B cell (primary cell): ENCODE measurements around the gene TMEM82. TPM values are rescaled to one million over a fixed set of nuclear protein-coding genes. Genes with fewer than 3 reads are reported as not detected.

Experiments used
- ATAC-seq: fragments of 200-7000 bp; cut with Tn5 transposase; one replicate; pipeline ENCODE4 v1.10.0; 2021; ENCODE audit warnings: low read depth, mild to moderate bottlenecking, moderate number of reproducible peaks, moderate library complexity
- CTCF ChIA-PET: fragments of 350-600 bp; sonication (Branson Sonifier 250); formaldehyde crosslinking; loops from one replicate; lab custom pipeline; 2021; ENCODE audit warnings: antibody characterized with exemption, inconsistent platforms; lab: Charles Lee
- POLR2A ChIA-PET: fragments of 350-600 bp; sonication (Branson Sonifier 250); formaldehyde crosslinking; loops from one replicate; lab custom pipeline; 2021; ENCODE audit warnings: antibody characterized with exemption; lab: Charles Lee
- DNase-seq: peaks from one replicate; pipeline ENCODE4 v3.0.0; 2013
- H2AFZ ChIP-seq: 2 replicates; pipeline ENCODE4 v1.6.1; 2012; ENCODE audit warnings: mild to moderate bottlenecking, low read depth, low read length; ENCODE audit not compliant: insufficient read depth, poor library complexity, severe bottlenecking
- H3K27ac ChIP-seq, 2 donors: 1 replicate in 1 of 2; 2 replicates in 1 of 2; pipeline ENCODE4 v1.5.1; 2012 to 2013; ENCODE audit warnings: low read length in 2 of 2, mild to moderate bottlenecking in 2 of 2, moderate library complexity in 1 of 2
- H3K27me3 ChIP-seq, 4 experiments: fragments of 200-600 bp in 1 of 4; sonication (generic) in 1 of 4; replicated peaks in 1 of 4; 1 replicate in 2 of 4; 2 replicates in 2 of 4; pipeline versions ENCODE4 v1.6.1 to v1.7.0; 2013 to 2016; ENCODE audit warnings: low read length in 3 of 4, mild to moderate bottlenecking in 2 of 4, mixed read lengths in 1 of 4, moderate library complexity in 1 of 4; ENCODE audit not compliant: insufficient read depth in 4 of 4, control insufficient read depth in 3 of 4; ENCODE audit errors: control extremely low read depth in 1 of 4
- H3K36me3 ChIP-seq, 2 experiments: replicated peaks in 1 of 2; 1 replicate in 1 of 2; 2 replicates in 1 of 2; pipeline versions ENCODE4 v1.6.1 to v1.7.1; 2013; ENCODE audit warnings: low read length in 1 of 2; ENCODE audit not compliant: insufficient read depth in 2 of 2, control insufficient read depth in 1 of 2; ENCODE audit errors: control extremely low read depth in 1 of 2, extremely low read depth in 1 of 2
- H3K4me1 ChIP-seq, 2 donors: fragments of 200-600 bp in 1 of 2; sonication (generic) in 1 of 2; 1 replicate in 1 of 2; 2 replicates in 1 of 2; pipeline versions ENCODE4 v1.5.1 to v1.6.1; 2013 to 2017; ENCODE audit warnings: low read length in 2 of 2; ENCODE audit not compliant: control insufficient read depth in 2 of 2, insufficient read depth in 2 of 2
- H3K4me2 ChIP-seq: replicated peaks from 2 replicates; pipeline ENCODE3; 2012; ENCODE audit warnings: mild to moderate bottlenecking, low read depth, low read length; ENCODE audit not compliant: poor library complexity, severe bottlenecking
- H3K4me3 ChIP-seq, 5 experiments: fragments of 200-600 bp in 1 of 5; sonication (generic) in 1 of 5; 1 replicate in 3 of 5; 2 replicates in 2 of 5; pipeline versions ENCODE4 v1.5.1 to v1.7.0; 2011 to 2016; ENCODE audit warnings: low read length in 4 of 5, mild to moderate bottlenecking in 4 of 5, low read depth in 2 of 5, control low read depth in 1 of 5, moderate library complexity in 1 of 5; ENCODE audit not compliant: insufficient read depth in 1 of 5; ENCODE audit errors: control extremely low read depth in 1 of 5, extremely low read depth in 1 of 5
- H3K79me2 ChIP-seq: fragments of 200-600 bp; sonication (generic); one replicate; pipeline ENCODE4 v1.6.0; 2016; ENCODE audit warnings: low read length; ENCODE audit not compliant: control insufficient read depth, insufficient read depth
- H3K9ac ChIP-seq: fragments of 200-600 bp; sonication (generic); 2 replicates; pipeline ENCODE4 v1.6.1; 2017; ENCODE audit warnings: mild to moderate bottlenecking, low read length, moderate library complexity
- H3K9me3 ChIP-seq, 3 donors: one replicate each; pipeline versions ENCODE4 v1.6.1 to v1.7.1; 2013; ENCODE audit warnings: low read length in 2 of 3; ENCODE audit not compliant: control insufficient read depth in 2 of 3, insufficient read depth in 1 of 3; ENCODE audit errors: control extremely low read depth in 1 of 3
- H4K20me1 ChIP-seq: 2 replicates; pipeline ENCODE4 v1.6.0; 2012; ENCODE audit warnings: mild to moderate bottlenecking, low read length; ENCODE audit not compliant: insufficient read depth, control insufficient read depth, poor library complexity, severe bottlenecking
- H3K27ac Mint-ChIP-seq: one replicate; pipeline ENCODE4 v1.8.0; 2021; ENCODE audit warnings: mixed read lengths
- H3K27me3 Mint-ChIP-seq: one replicate; pipeline ENCODE4 v1.8.0; 2021; ENCODE audit warnings: mixed read lengths
- H3K4me1 Mint-ChIP-seq: one replicate; pipeline ENCODE4 v1.8.0; 2021; ENCODE audit warnings: mixed read lengths
- H3K4me3 Mint-ChIP-seq: one replicate; pipeline ENCODE4 v1.8.0; 2021; ENCODE audit warnings: mixed read lengths
- H3K9me3 Mint-ChIP-seq: one replicate; pipeline ENCODE4 v1.8.0; 2022; ENCODE audit warnings: mixed read lengths; ENCODE audit not compliant: insufficient read depth
- CTCF ChIP-seq: fragments of 200-600 bp; IDR thresholded peaks from one replicate; pipeline ENCODE4 v1.8.0; 2022; ENCODE audit warnings: antibody characterized with exemption, mild to moderate bottlenecking
- EZH2 ChIP-seq: IDR thresholded peaks from 2 replicates; pipeline ENCODE4 v1.6.1; 2012; ENCODE audit warnings: borderline replicate concordance, low read depth, mild to moderate bottlenecking, moderate library complexity, low read length; ENCODE audit not compliant: insufficient read depth, poor library complexity, severe bottlenecking
- WGBS: methylation state at CpG from one replicate; pipeline ENCODE4 v1.1.5; 2013; ENCODE audit warnings: missing lambda C conversion rate; ENCODE audit not compliant: insufficient coverage; 5-methylcytosine and 5-hydroxymethylcytosine counted together
- intact Hi-C: fragments of 100-400 bp; cut with micrococcal nuclease; formaldehyde crosslinking; loops from one replicate; pipeline ENCODE4 v1.10.0; 2022
- polyA plus RNA-seq: library from polyadenylated mRNA; depleted of rRNA; stranded (reverse); fragments of >200 nt; gene quantifications from 2 replicates; pipeline ENCODE4 v1.2.3, GENCODE V29; 2012
- total RNA-seq, 2 donors: library from RNA; stranded (reverse); fragments of 120-200 nt in 1 of 2; gene quantifications; 1 replicate in 1 of 2; 2 replicates in 1 of 2; pipeline versions ENCODE4 v1.2.3 to v1.2.4, GENCODE V29; 2013 to 2022

The TMEM82 gene
- total and polyA plus RNA-seq, 2 donors (not counting 1 experiment from before 2014, with no cell fraction given) = not detected

GRCh38 chr1:15703562-15703961 is 38.7 kb upstream of the TMEM82 start:
- H3K27me3 Mint-ChIP-seq = no peaks in the 10 kb centered on the region
- intact Hi-C loops = no loop called here
- DNase-seq (no peak), ATAC-seq (no peak)
- TF ChIP-seq EZH2 (no peak), CTCF (no peak)
- no peaks in the 10 kb centered on the region for H3K27me3 ChIP-seq
- H4K20me1 ChIP-seq = peaks cover 76% of the 10 kb centered on the region
- H3K9me3 ChIP-seq = no peaks in the 10 kb centered on the region
- H3K36me3 ChIP-seq = peaks cover 3 to 18% of the 10 kb centered on the region in 2 experiments
- no peaks in the 10 kb centered on the region for H3K9me3 Mint-ChIP-seq
- ChIA-PET CTCF (interaction anchor here (0.5 kb wide), 1 partner anchor 582 kb away, joined by 3 read pairs; no protein-coding TSS in a partner anchor), POLR2A (no interaction called here)
- no peak overlapping the region for H3K27ac Mint-ChIP-seq
- no peak overlapping the region for H3K4me2 ChIP-seq
- no peak overlapping the region for H3K9ac ChIP-seq
- WGBS = 97% methylated on average over 9 of the region's 9 CpGs
- no peak overlapping the region for H2AFZ ChIP-seq
- H3K4me1 ChIP-seq = peaks cover 6 to 17% of the 10 kb centered on the region in 2 donors
- H3K79me2 ChIP-seq = peaks cover 95% of the 10 kb centered on the region
- H3K4me3 Mint-ChIP-seq = no peak overlapping the region
- no peak overlapping the region for H3K4me3 ChIP-seq
- no peak overlapping the region for H3K27ac ChIP-seq
- peaks cover 35% of the 10 kb centered on the region for H3K4me1 Mint-ChIP-seq

GRCh38 chr1:15704526-15705183 is 37.6 kb upstream of the TMEM82 start:
- Mint-ChIP-seq H3K9me3 (no peaks in the 10 kb centered on the region), H3K4me3 (no peak overlapping the region), H3K27me3 (no peaks in the 10 kb centered on the region), H3K4me1 (peaks cover 34% of the 10 kb centered on the region), H3K27ac (no peak overlapping the region)
- Histone ChIP-seq H3K27ac (no peak overlapping the region), H3K9me3 (no peaks in the 10 kb centered on the region), H3K4me2 (no peak overlapping the region), H3K9ac (no peak overlapping the region), H3K4me3 (no peak overlapping the region), H3K4me1 (peaks cover 3 to 12% of the 10 kb centered on the region in 2 donors), H3K27me3 (no peaks in the 10 kb centered on the region), H3K36me3 (peaks cover 3 to 18% of the 10 kb centered on the region in 2 experiments), H2AFZ (no peak overlapping the region), H4K20me1 (peaks cover 86% of the 10 kb centered on the region), H3K79me2 (peaks cover 100% of the 10 kb centered on the region)
- WGBS = 96% methylated on average over 15 of the region's 17 CpGs
- POLR2A ChIA-PET = interaction anchor here (0.6 kb wide), 1 partner anchor 37 kb away, joined by 5 read pairs; no protein-coding TSS in a partner anchor
- ATAC-seq (no peak), DNase-seq (no peak)
- CTCF ChIA-PET = no interaction called here
- TF ChIP-seq EZH2 = no peak
- TF ChIP-seq CTCF = no peak
- intact Hi-C loops = no loop called here
